Cardiac muscle cell (in vitro differentiated cells and primary cell): ENCODE data around the gene SLC7A10. TPM values are rescaled to one million over a fixed set of nuclear protein-coding genes. Genes with fewer than 3 reads are reported as not detected.
"Not testable (repeated sequence)": the region's sequence is repeated elsewhere in the genome, so short reads cannot be mapped to it uniquely, and the experiment has no call there.

Experiments used
- DNase-seq, 2 donors: peaks; one replicate each; pipeline versions ENCODE4 v3.0.0 to v3.0.0-alpha.2; 2010 to 2017; ENCODE audit warnings: low read depth in 1 of 2, low spot score in 1 of 2
- H3K27ac ChIP-seq: fragments of 200-600 bp; sonication (generic); 2 replicates; pipeline ENCODE4 v1.5.1; 2016
- H3K27me3 ChIP-seq: fragments of 200-600 bp; sonication (generic); 2 replicates; pipeline ENCODE4 v1.6.0; 2016; ENCODE audit warnings: control low read depth
- H3K36me3 ChIP-seq: fragments of 200-600 bp; sonication (generic); 2 replicates; pipeline ENCODE4 v1.5.1; 2016; ENCODE audit warnings: control low read depth
- H3K4me1 ChIP-seq: fragments of 200-600 bp; sonication (generic); 2 replicates; pipeline ENCODE4 v1.8.1; 2017; ENCODE audit warnings: low read depth, mild to moderate bottlenecking, mixed run types
- H3K4me3 ChIP-seq: fragments of 200-600 bp; sonication (generic); 2 replicates; pipeline ENCODE4 v1.5.1; 2016; ENCODE audit warnings: mild to moderate bottlenecking
- H3K9me3 ChIP-seq: fragments of 200-600 bp; sonication (generic); 2 replicates; pipeline ENCODE4 v1.5.1; 2017; ENCODE audit warnings: low read depth, mild to moderate bottlenecking, control low read depth
- CTCF ChIP-seq: IDR thresholded peaks from 2 replicates; pipeline ENCODE4 v1.5.1; 2012; ENCODE audit warnings: low read depth, mild to moderate bottlenecking, low read length
- polyA plus RNA-seq: library from polyadenylated mRNA; unstranded; fragments of >200 nt; fragmentation: Nextera tagmentation; extraction: Ambion mirVana; gene quantifications from 2 replicates; pipeline ENCODE4 v1.2.1, GENCODE V29; 2016
- total RNA-seq: library from RNA; depleted of rRNA; stranded (reverse); fragments of >200 nt; gene quantifications from 2 replicates; pipeline ENCODE4 v1.2.3, GENCODE V29; 2016

Gene SLC7A10
- total and polyA plus RNA-seq, 2 experiments from 2014 or later: not detected

- Histone ChIP-seq H3K9me3 (no peaks in the 10 kb centered on the region), H3K36me3 (no peaks in the 10 kb centered on the region), H3K4me1 (no peaks in the 10 kb centered on the region), H3K27ac (no peak overlapping the region), H3K27me3 (peaks cover 79% of the 10 kb centered on the region), H3K4me3 (no peak overlapping the region)
- peak in 1 of 2 donors; percentile 94 for DNase-seq
- no peak for TF ChIP-seq CTCF
Observed at GRCh38 chr19:33226550-33227241, 1.0 kb upstream of the SLC7A10 start.

GRCh38 chr19:33224694-33225457 is 774 bp downstream of the SLC7A10 start:
- no peaks in the 10 kb centered on the region for H3K9me3 ChIP-seq
- DNase-seq: no peak
- TF ChIP-seq CTCF: no peak
- H3K4me1 ChIP-seq: no peaks in the 10 kb centered on the region
- no peaks in the 10 kb centered on the region for H3K36me3 ChIP-seq
- no peak overlapping the region for H3K27ac ChIP-seq
- peak overlapping the region; percentile 9 for H3K4me3 ChIP-seq
- H3K27me3 ChIP-seq: peaks cover 79% of the 10 kb centered on the region

GRCh38 chr19:33222255-33222654 is 3.4 kb downstream of the SLC7A10 start:
- H3K27ac ChIP-seq, DNase-seq, H3K4me3 ChIP-seq, H3K36me3 ChIP-seq, H3K9me3 ChIP-seq, H3K4me1 ChIP-seq: not testable (repeated sequence)
- peaks cover 62% of the 10 kb centered on the region for H3K27me3 ChIP-seq

- Histone ChIP-seq H3K4me3 (no peak overlapping the region), H3K36me3 (no peaks in the 10 kb centered on the region), H3K9me3 (no peaks in the 10 kb centered on the region), H3K27me3 (peaks cover 56% of the 10 kb centered on the region), H3K4me1 (no peaks in the 10 kb centered on the region), H3K27ac (no peak overlapping the region)
- TF ChIP-seq CTCF: no peak
- DNase-seq: peak in 1 of 2 donors; percentile 32
Observed at GRCh38 chr19:33221638-33222037, 4.0 kb downstream of the SLC7A10 start.

- Histone ChIP-seq H3K27me3 (peaks cover 47% of the 10 kb centered on the region), H3K4me1 (no peaks in the 10 kb centered on the region), H3K4me3 (no peak overlapping the region), H3K9me3 (no peaks in the 10 kb centered on the region), H3K27ac (no peak overlapping the region), H3K36me3 (no peaks in the 10 kb centered on the region)
- no peak for DNase-seq
- no peak for TF ChIP-seq CTCF
Observed at GRCh38 chr19:33220735-33221134, 4.9 kb downstream of the SLC7A10 start.

GRCh38 chr19:33220115-33220514 is 5.5 kb downstream of the SLC7A10 start:
- Histone ChIP-seq H3K4me1 (no peaks in the 10 kb centered on the region), H3K9me3 (no peaks in the 10 kb centered on the region), H3K36me3 (no peaks in the 10 kb centered on the region), H3K27ac (no peak overlapping the region), H3K27me3 (peaks cover 41% of the 10 kb centered on the region), H3K4me3 (no peak overlapping the region)
- no peak for TF ChIP-seq CTCF
- no peak for DNase-seq
